Measurements from ENCODE around the gene APOL6.

APOL6 gene

GRCh38 chr22:35708917-35709316 is 60.7 kb downstream of the APOL6 start:
- TF ChIP-seq CTCF (IDR thresholded peaks at IDR 0.05; ENCODE audit: control extremely low read depth, extremely low read depth, low read depth, missing control alignments): no peak
- DNase-seq (ENCODE audit: extremely low spot score): no peak
- CTCF ChIA-PET: interaction anchor here (1.1 kb wide), 1 partner anchor 109 kb away, joined by 3 read pairs; no protein-coding TSS in a partner anchor
- POLR2A ChIA-PET: no interaction called here

DNA sequence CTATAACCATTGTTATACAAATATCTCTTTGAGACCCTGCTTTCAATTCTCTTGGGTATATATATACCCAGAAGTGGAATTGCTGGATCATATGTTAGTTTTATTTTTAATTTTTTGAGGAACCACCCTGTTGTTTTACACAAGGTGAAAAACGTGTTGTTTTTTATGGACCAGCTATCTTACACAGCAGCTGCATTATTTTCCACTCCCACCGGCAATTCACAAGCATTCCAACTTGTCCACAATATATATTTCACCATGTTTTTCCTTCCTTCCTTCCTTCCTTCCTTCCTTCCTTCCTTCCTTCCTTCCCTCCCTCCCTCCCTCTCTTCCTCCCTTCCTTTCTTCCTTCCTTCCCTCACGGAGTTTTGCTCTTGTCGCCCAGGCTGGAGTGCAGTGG is 63.1 kb downstream of the APOL6 start:
- no peak for DNase-seq (ENCODE audit: extremely low spot score)
- ChIA-PET CTCF (no interaction called here), POLR2A (no interaction called here)
- TF ChIP-seq CTCF (IDR thresholded peaks at IDR 0.05; ENCODE audit: control extremely low read depth, extremely low read depth, low read depth, missing control alignments): no peak

DNA sequence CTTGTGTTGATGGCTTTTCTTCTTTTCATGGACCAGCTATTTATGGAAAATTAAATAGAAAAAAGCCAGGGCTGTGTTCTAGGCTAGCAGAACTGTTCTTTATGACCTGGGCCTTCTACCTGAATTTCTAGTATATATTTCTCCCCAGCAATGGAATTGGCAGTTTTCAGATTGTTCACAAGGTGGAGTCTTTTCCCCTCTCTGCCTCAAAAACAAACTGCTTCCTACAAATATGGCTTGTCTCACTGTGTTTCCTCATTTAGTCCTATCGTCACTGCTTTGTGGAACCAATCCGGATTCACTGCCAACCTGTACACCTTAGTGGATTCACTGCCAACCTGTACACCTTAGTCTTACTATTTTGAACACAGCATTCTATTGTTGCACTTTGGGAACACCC is 64.4 kb downstream of the APOL6 start:
- TF ChIP-seq CTCF (IDR thresholded peaks at IDR 0.05; ENCODE audit: control extremely low read depth, extremely low read depth, low read depth, missing control alignments): no peak
- DNase-seq (ENCODE audit: extremely low spot score): no peak
- ChIA-PET CTCF (no interaction called here), POLR2A (no interaction called here)

DNA sequence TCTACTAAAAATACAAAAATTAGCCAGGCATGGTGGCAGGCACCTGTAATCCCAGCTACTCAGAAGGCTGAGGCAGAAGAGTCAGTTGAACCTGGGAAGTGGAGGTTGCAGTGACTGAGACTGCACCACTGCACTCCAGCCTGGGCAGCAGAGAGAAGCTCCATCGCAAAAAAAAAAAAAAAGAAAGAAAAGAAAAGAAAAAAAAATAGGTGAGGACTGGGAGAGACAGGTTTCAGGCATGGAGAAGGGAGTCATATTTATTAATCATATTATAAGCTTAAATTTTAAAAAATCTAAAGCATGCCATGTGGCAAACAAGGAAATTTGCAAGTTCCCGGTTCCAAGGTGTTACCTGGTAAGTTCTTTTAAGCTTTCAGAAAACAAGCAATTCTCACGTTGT is 69.3 kb downstream of the APOL6 start, which contains the start of gene APOL5:
Gene APOL5 (plus strand): TSS at position 301 of the 400 bp plus-strand sequence. CDS start 0 bp downstream, at position 301.
- DNase-seq (ENCODE audit: extremely low spot score): no peak
- no peak for TF ChIP-seq CTCF (IDR thresholded peaks at IDR 0.05; ENCODE audit: control extremely low read depth, extremely low read depth, low read depth, missing control alignments)
- ChIA-PET CTCF (no interaction called here), POLR2A (no interaction called here)
